Measurements from ENCODE around the gene MIB2.
"Not testable (repeated sequence)": the region's sequence is repeated elsewhere in the genome, so short reads cannot be mapped to it uniquely, and the experiment has no call there.

Gene MIB2

DNA sequence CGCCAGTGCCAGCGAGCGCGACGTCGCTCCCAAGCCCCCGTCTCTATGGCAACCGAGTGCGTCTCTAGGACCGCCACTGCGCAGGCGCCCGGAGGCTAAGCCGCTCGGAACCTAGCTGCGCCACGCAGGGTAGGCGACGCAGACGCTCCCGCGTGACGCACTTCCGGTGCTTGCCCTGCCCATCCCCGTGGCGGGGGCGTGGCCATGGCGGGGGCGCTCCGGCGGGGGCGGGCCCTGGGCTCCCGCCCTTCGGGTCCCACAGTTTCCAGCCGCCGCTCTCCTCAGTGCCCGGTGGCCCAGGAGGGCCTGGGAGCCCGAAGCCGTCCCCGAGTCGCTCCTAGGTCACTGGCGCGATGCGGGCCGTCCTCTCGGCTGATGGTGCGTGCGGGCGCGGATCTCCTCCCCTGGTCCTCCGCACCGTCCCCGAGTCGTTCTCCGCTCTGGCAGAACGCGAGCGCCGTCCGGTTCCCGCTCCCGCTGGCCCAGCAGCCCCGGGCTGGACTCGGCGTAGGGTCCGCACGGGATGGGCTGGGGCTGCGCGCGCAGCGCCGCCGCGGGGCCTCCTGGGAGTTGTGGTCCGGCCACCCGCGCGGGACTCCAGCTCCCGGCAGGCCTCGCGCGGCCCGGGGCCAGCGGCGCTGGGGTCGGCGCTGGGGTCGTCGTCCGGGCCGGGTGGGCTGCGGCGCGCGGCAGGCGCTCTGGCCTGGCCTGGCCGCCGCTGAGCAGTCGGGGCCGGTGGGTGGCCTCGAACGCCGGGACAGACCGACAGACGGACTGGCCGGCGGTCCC lies at the start of gene MIB2:
Gene MIB2, plus strand, starts transcription at position 245 of the 789 bp plus-strand sequence. CDS start 7,953 bp downstream, outside the sequence.
- peak; percentile 96 for DNase-seq (ENCODE audit: low read depth)

DNA sequence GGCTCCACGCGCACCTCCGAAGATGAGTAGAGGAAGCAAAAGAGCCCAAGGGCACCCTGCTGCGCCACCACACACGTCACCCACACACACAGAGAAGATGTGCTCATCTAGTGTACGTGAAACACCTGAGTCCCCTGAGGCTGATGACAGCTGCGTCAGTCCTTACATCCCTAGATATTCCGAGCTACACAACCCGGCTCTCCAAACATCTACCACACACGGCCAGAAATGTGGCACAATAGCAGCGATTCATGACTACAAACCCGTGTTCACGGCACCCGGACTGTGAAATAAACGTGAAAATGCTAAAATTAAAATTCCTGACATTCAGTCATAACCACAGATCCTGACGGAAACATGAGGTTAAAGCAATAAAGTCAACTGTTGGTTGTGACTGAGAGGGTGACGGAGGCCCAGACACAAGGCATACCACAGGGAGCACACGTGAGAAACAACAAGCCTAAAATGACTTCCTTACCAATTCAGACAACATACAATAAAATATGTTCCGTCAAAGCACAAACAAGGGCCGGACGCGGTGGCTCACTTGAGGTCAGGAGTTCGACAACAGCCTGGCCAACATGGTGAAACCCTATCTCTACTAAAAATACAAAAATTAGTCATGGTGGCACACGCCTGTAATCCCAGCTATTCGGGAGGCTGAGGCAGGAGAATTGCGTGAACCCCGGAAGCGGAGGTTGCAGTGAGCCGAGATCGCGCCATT lies 48.0 kb upstream of the MIB2 start:
- DNase-seq (ENCODE audit: low read depth): no peak

DNA sequence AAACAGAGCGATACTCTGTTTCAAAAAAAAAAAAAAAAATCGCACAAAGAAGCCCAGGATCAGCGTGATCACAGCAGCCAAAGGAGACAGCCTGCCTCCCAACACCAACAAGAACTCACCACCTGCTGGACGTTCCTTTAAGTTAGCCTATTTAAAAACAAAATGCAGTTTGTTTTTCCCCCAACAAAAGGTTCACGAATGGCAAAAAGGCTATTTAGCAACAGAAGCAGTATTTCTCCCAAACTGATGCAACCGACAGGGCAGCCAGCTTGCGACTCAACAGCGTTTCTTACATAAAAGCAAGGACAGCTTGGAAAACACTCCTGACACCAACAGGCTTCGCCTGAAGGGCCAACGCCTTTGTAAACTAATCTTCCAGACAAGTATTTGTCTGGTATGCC lies 47.4 kb upstream of the MIB2 start:
- DNase-seq (ENCODE audit: low read depth): no peak

DNA sequence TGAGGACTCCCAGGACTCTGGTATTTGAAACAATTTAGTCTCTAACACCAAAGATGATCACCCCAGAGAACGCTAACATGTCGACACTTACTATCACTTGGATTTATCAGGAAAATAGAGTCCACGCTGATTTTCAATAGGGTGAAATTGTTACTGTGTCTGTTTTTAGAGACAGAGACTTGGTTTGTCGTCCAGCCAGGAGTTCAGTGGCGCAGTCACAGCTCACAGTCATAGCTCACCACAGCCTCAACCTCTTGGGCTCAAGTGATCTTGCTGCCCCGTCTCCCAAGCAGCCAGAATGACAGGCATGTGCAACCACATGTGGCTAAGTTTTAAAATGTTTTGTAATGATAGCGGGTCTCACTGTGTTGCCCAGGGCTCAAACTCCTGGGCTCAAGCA lies 46.0 kb upstream of the MIB2 start:
- no peak for DNase-seq (ENCODE audit: low read depth)

DNA sequence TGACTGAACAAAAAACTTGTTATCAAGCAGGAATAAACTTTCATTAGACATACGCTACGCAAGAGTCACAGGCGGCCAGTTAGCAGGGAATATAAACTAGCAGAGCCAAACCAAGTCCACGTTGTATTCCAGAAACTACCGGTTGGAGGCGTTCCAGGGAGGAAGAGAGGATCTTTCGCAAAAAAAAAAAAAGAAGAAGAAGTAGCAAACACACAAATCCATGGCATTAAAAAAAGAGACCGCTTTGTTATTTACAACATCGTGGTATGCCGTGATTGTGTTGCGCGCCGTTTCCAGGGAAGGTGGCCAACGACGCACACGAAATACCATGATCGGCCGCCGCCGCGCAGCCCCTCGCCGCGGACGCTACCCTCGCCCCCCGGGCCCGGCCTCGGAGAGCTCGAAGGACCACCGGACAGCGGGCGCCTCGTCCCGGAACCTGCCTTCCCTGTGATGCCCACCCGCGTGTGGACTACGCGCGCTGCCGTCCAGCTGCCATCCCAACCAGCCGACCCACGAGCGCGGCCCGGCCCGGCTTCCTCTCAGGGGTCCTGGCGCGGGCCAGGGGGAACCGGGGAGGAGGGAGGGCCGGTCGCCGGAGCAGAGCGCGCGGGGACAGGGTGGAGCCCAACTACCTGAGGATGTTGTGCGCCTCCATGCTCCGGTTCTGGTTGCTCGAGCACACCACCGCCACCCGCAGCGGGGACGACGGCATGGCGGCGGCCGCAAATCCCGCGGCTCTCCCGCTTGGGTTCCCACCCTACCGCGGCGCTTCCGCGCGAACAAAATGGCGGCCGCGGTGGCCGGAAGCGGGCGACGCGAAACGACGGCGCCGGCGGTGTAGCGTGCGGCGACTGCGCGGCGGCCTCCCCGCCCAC lies 41.2 kb upstream of the MIB2 start:
- DNase-seq (ENCODE audit: low read depth): peak; percentile 72

DNA sequence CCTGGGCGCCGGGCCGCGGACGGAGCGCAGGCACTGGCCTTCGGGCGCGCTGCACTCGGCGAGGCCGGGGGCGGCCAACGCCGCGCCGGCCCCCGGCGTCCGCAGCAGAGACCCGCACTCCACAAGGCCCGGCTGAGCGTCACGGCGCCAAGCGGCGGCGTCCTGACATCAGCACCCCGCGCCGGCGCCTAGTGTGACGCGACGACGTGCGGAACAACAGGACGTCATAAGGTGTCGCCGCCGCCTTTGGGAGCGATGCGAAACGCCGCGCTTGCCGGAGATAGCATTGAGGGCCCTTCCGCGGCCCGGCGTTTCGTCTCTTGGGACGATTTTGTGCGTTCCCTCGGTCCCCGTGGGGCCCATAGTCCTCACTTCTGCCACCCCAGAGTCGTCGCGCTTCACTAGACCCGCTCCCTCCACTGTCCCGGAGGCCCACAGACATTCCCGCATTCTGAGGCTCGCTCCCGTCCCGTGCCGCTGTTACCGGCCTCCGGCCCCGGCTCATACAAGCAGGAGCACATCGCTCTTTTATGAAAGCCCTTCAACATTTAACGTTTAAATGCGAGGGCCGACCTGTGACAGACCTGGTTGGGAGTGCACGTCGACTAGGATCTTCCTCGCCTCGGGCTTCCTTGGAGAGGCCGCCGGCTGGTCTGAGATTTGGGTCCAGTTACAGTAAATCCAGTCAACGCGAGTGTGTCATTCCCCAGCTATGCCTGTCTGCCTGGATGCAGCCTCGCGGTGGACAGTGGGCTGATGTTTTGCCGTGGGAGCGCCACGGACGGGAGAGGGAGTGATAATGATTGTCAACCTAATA lies 40.4 kb upstream of the MIB2 start, which contains the start of gene SSU72:
Gene SSU72, minus strand, starts transcription at position 143 of the 817 bp plus-strand sequence. CDS start 306 bp downstream, outside the sequence.
- DNase-seq (ENCODE audit: low read depth): peak; percentile 89

DNA sequence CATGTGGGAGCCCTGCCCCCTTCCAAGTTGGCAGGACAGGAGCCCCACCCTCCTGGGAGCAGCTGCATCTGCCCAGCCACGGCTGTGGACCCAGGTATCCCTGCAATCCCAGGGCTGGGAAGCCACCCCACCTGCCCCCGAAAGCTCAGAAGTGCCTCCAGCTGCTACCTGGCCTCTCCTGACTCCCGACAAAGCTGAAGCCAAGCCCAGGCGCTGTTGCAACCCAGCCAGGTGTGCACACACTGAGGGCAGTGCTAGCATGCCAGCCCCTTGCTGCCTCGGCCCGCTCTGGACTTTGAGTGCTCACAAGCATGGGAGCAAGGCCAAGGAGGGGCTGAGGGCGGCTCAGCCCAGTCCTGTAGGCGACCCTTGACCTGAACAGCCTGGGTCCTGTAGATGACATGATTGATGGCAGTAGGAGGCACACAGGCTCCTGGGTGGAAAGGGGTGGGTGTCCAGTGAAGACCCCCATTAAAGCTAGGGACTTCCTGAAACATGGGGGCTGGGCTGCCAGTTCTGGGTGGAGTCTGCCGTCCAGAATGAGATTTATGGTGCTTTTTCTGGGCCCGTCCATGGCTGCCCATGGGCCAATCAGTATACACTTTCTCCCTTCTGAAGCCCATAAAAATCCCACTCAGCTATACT lies 37.8 kb upstream of the MIB2 start:
- DNase-seq (ENCODE audit: low read depth): no peak

DNA sequence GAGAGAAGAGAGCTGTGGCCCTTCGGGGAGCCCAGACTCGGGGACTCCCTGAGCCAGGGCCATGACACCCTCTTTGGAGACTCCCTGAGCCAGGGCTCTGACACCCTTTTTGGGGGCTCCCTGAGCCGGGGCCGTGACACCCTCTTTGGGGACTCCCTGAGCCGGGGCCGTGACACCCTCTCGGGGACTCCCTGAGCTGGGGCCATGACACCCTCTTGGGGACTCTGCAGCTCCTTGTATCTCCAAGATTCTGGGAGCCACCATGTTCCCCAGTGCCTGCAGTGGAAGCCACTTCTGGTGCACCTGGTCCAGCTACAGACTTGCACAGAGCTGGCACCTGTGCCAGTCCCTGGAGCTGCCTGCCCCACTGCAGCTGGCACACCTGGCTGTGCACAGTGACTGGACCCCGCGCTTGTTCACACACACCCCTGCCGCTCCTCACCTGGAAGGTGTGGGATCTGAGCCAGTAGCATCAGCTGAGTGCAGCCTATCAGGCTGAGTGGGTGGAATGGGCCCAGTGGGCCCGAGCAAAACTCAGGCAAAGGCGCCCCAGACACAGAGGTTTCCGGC lies 36.8 kb upstream of the MIB2 start:
- DNase-seq (ENCODE audit: low read depth): no peak

DNA sequence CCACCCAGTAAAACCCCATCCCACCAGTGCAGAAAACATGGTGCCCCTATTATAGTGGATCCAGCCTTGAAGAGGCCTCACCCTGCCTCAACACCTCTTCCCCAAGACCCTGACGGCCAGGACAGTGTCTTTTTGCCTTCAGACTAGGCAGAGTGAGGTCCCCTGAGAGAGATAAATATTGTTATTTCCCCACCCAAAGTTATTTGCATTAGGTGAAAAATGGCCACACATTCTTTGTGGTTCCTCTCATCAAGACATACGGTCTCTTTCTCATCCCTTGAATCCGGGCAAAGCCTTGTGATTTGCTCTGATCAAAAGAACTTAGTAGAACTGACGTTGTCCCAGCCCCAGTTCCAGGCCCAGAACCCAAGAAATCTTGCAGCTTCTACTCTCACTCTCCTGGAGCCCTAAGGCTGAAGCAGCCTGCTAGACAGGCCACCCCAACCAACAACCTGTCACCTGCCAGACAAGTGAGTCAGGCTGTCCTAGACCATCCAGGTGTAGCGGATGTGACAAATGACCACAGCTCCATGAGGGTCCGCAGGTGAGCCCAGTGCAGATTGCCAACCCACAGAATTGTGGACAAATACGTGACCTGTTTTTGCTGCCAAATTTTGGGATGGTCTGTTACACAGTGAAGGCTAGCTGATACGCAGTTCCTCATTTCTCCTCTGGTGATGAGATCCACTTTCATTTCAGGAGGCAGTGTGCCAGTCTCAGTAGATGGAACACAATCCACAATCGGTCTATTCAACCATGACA lies 32.5 kb upstream of the MIB2 start:
- no peak for DNase-seq (ENCODE audit: low read depth)

DNA sequence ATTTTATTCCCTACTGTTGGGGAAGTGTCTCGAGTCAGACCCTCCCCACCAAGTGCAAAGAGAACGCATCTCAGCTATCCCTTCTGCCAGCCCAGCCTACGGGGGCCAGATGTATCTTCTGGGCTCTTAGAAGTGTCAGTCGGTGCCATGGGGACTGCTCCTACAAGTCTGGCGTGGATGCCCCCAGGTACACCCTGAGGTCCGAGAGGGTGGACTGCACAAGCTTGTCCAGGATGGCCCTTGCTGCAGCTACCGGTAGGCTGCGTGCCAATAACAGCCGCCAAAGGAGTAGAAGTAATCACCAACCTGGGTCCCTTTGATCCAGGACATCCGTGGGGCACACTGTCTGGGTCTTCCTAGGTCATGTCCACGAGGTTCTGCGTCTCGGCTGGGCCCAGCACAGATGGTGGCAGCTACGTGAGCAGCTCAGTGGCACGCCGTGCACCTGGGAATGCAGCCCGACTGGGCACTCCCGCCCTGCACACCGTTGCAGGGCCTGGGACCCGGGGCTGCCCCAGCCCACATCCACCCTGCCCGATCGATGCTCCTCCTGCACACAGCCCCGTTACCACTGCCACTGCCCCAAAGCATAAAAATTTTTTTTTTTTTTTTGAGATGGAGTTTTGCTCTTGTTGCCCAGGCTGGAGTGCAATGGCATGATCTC lies 31.8 kb upstream of the MIB2 start:
- DNase-seq (ENCODE audit: low read depth): no peak

DNA sequence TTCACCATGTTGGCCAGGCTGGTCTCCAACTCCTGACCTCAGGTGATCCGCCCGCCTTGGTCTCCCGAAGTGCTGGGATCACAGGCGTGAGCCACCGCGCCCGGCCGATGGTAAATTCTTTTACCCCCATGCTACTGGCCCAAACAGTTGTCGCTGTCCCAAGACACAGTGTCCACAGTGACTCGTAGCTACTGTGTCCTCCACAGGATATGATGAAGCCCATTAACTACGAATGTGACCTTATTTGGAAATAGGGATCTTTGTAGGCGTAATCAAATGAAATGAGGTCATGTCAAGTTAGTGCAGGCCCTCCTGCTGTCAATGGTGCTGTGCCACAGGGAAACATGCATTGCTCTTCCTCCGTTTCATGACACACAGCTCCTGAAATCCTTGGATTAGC lies 23.8 kb upstream of the MIB2 start:
- peak; percentile 62 for DNase-seq (ENCODE audit: low read depth)

DNA sequence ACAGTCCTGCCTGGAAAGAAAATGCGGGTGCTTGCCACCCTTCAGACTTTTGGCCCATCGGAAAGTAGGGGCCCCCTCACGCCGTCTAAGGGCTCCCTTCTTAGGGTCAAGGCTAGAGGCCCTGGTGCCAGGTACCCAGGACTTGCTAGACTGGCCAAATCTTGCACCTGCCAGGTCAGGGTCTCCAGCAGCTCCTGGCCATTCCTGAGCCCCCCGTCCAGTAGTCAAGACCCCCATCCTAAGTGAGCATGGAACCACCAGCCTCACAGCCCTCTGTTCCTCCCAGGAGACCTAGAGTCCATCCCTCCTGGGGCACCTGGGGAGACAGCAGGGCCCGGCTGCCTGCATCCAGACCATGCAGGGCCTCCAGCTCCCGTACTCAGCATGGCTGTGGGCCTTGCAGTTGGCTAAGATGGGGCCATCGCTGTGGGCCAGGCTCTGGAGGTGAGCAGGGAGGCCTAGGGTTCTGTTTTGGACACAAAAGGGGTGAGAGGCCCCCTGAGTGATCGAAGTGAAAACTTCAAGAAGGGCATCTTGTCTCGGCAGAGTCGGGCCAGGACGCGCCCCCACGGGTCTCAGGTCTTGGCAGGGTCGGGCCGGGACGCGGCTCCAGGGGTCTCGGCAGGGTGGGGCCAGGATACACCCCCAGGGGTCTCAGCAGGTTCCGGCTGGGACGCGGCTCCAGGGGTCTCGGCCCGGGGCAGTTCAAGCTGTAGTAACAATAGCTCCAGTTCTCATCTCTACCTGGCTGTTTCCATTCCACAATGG lies 21.3 kb upstream of the MIB2 start:
- DNase-seq (ENCODE audit: low read depth): no peak

DNA sequence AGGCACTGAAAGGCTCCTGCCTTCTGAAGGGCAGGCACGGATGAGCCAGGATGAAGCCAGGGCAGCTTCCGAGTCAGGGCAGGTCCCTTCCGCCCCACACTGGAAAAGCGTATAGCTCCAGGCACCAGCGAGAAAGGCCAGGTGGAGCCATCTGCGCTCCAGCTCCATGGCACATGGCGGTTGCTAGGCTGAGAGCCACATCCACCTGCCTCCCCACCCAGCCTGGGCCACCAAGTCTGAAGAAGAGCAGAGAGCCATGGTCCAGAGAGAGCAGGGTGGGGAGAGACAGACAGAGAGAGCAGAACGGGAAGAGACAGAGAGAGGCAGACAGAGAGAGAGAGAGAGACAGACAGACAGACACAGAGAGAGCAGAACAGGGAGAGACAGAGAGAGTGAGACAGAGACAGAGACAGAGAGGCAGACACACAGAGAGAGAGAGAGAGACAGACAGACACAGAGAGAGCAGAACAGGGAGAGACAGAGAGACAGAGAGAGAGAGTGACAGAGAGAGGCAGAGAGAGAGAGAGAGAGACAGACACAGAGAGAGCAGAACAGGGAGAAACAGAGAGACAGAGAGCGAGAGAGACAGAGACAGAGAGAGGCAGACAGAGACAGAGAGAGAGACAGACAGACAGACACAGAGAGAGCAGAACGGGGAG lies 20.6 kb upstream of the MIB2 start:
- DNase-seq (ENCODE audit: low read depth): no peak

DNA sequence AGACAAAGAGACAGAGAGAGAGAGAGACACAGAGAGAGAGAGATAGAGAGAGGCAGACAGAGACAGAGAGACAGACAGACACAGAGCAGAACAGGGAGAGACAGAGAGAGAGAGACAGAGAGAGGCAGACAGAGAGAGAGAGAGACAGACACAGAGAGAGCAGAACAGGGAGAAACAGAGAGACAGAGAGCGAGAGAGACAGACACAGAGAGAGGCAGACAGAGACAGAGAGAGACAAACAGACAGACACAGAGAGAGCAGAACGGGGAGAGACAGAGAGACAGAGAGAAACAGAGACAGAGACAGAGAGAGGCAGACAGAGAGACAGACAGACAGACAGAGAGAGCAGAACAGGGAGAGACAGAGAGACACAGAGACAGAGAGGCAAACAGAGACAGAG lies 20.0 kb upstream of the MIB2 start:
- not testable (repeated sequence) for DNase-seq (ENCODE audit: low read depth)

DNA sequence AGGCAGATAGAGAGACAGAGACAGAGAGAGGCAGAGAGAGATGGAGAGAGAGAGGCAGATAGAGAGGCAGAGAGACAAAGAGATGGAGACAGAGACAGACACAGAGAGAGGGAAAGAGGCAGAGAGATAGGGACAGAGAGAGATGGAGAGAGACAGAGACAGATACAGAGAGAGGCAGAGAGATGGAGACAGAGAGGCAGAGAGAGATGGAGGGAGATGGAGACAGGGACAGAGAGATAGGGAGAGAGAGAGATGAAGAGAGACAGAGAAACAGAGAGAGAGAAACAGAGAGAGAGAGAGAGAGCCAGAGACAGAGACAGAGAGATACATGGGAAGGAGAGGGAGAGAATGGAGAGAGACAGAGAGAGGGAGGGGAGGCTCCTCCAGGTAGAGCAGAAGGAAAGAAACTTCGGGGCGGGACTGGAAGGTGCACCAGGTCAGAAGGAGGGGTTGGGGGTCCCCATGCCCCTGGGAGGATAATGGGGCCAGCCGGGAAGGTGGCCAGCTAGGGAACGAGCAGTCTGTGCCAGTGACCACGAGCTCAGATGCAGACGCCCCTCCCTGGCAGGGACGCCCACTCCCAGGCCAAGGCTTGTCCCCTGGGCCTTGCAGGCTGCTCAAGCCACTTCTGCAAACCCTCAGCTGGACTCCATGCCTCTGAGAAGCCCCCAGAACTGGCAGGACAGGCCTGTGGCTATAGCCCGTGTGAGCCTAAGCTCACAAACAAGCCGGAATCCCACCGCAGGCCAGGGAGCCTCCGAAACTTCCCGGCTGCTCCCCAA lies 18.6 kb upstream of the MIB2 start:
- DNase-seq (ENCODE audit: low read depth): no peak

DNA sequence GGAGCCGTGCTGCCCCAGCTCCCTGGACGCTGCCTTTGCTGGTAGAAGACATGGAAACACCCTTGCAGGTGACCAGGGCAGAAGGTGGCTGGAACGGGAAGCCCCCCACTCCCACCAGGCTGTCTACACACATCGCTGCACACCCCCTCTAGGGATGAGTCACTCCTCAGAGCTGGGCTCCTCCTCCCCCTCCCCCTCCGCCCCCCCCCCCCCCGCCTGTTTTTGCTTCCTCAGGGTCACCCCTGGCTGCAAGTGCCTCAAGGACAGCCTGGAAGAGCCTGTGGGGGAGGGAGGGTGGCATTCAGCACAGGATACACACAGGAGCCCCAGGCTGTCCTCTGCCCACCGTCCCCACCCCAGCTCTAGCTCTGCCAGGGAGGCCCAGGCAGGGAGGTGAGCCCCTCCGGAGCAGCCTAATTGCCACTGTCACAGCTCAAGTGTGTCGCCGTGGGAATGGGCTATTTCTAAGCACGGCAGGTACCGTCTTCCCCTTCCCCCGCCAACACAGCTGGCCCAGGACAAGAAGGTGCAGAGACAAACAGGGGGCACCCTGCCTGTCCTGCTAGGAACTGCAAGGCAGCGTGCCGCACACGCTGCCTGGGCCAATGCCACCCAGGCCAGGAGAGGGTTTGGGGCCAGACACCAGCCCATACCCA lies 17.9 kb upstream of the MIB2 start:
- peak; percentile 46 for DNase-seq (ENCODE audit: low read depth)

Data from EH (cell line).